HEK293 (cell line): ENCODE results near the gene MPZL3.

Experiments
- CTCF ChIA-PET: fragments of 350-600 bp; formaldehyde crosslinking; extraction: SDS; loops from one replicate; lab custom pipeline; 2021; ENCODE audit warnings: antibody characterized with exemption; lab: Yijun Ruan, JAX
- POLR2A ChIA-PET: fragments of 300-600 bp; formaldehyde crosslinking; extraction: SDS; loops from one replicate; lab custom pipeline; 2020; ENCODE audit warnings: antibody characterized with exemption, inconsistent platforms; lab: Yijun Ruan, JAX
- H3K27ac ChIP-seq: fragments of 200-500 bp; sonication (Bioruptor generic); 2 replicates; pipeline ENCODE4 v1.5.1; 2014; ENCODE audit warnings: low read depth, low read length, control low read depth, inconsistent platforms; ENCODE audit errors: extremely low read depth
- H3K36me3 ChIP-seq, 2 experiments: fragments of 200-500 bp in 1 of 2; sonication (Bioruptor generic) in 1 of 2; 1 replicate in 1 of 2; 2 replicates in 1 of 2; pipeline ENCODE4 v1.5.1; 2014 to 2017; ENCODE audit warnings: inconsistent platforms in 2 of 2, low read length in 2 of 2; ENCODE audit not compliant: control insufficient read depth in 2 of 2, insufficient read depth in 1 of 2
- H3K4me1 ChIP-seq: fragments of 200-500 bp; sonication (Bioruptor generic); 2 replicates; pipeline ENCODE4 v1.5.1; 2014; ENCODE audit warnings: mild to moderate bottlenecking, low read length, inconsistent platforms; ENCODE audit not compliant: control insufficient read depth, insufficient read depth
- H3K4me3 ChIP-seq: 2 replicates; pipeline ENCODE4 v1.5.1; 2011; ENCODE audit warnings: low read depth, mild to moderate bottlenecking, control low read depth, low read length, moderate library complexity
- H3K9me3 ChIP-seq: fragments of 200-500 bp; sonication (Bioruptor generic); 2 replicates; pipeline ENCODE4 v1.5.1; 2014; ENCODE audit warnings: low read depth, low read length, inconsistent platforms; ENCODE audit not compliant: control insufficient read depth, insufficient read depth
- BCL11A ChIP-seq: fragments of 450-650 bp; formaldehyde crosslinking; IDR thresholded peaks from 2 replicates; pipeline ENCODE4 v1.5.1; 2016; ENCODE audit warnings: low read depth, missing biosample characterization, missing genetic modification characterization
- GLI4 ChIP-seq: fragments of 450-650 bp; formaldehyde crosslinking; IDR thresholded peaks from 2 replicates; pipeline ENCODE4 v1.5.1; 2016; ENCODE audit warnings: missing biosample characterization, missing genetic modification characterization
- KLF16 ChIP-seq: fragments of 450-650 bp; formaldehyde crosslinking; IDR thresholded peaks from 2 replicates; pipeline ENCODE4 v1.5.1; 2017; ENCODE audit warnings: missing biosample characterization, missing genetic modification characterization
- ZBTB20 ChIP-seq: fragments of 450-650 bp; formaldehyde crosslinking; IDR thresholded peaks from 2 replicates; pipeline ENCODE4 v1.5.1; 2016; ENCODE audit warnings: missing biosample characterization, missing genetic modification characterization
- ZBTB48 ChIP-seq: fragments of 450-650 bp; formaldehyde crosslinking; IDR thresholded peaks from 2 replicates; pipeline ENCODE4 v1.5.1; 2016; ENCODE audit warnings: missing biosample characterization, missing genetic modification characterization
- ZFP3 ChIP-seq: fragments of 450-650 bp; formaldehyde crosslinking; IDR thresholded peaks from 2 replicates; pipeline ENCODE4 v1.5.1; 2016; ENCODE audit warnings: low read depth, missing biosample characterization, missing genetic modification characterization
- ZNF248 ChIP-seq: fragments of 450-650 bp; formaldehyde crosslinking; IDR thresholded peaks from 2 replicates; pipeline ENCODE4 v1.5.1; 2017; ENCODE audit warnings: missing biosample characterization, missing genetic modification characterization
- ZNF266 ChIP-seq: fragments of 450-650 bp; formaldehyde crosslinking; IDR thresholded peaks from 2 replicates; pipeline ENCODE4 v1.5.1; 2016; ENCODE audit warnings: missing biosample characterization, missing genetic modification characterization, low read depth
- ZNF416 ChIP-seq: fragments of 450-650 bp; formaldehyde crosslinking; IDR thresholded peaks from 2 replicates; pipeline ENCODE4 v1.5.1; 2016; ENCODE audit warnings: missing biosample characterization, missing genetic modification characterization
- ZNF549 ChIP-seq: fragments of 450-650 bp; IDR thresholded peaks from 2 replicates; pipeline ENCODE4 v1.5.1; 2018; ENCODE audit warnings: missing biosample characterization, missing genetic modification characterization, mild to moderate bottlenecking, inconsistent platforms, moderate library complexity
- ZNF561 ChIP-seq: fragments of 450-650 bp; IDR thresholded peaks from 2 replicates; pipeline ENCODE4 v1.5.1; 2018; ENCODE audit warnings: missing biosample characterization, missing genetic modification characterization, borderline replicate concordance
- ZNF610 ChIP-seq: fragments of 450-650 bp; formaldehyde crosslinking; IDR thresholded peaks from 2 replicates; pipeline ENCODE4 v1.5.1; 2016; ENCODE audit warnings: missing biosample characterization, missing genetic modification characterization, borderline replicate concordance
- ZNF621 ChIP-seq: fragments of 450-650 bp; formaldehyde crosslinking; IDR thresholded peaks from 2 replicates; pipeline ENCODE4 v1.5.1; 2017; ENCODE audit warnings: missing biosample characterization, missing genetic modification characterization
- ZNF623 ChIP-seq: fragments of 450-650 bp; formaldehyde crosslinking; IDR thresholded peaks from 2 replicates; pipeline ENCODE4 v1.5.1; 2016; ENCODE audit warnings: missing biosample characterization, missing genetic modification characterization
- ZNF654 ChIP-seq: fragments of 450-650 bp; formaldehyde crosslinking; IDR thresholded peaks from 2 replicates; pipeline ENCODE4 v1.5.1; 2016; ENCODE audit warnings: low read depth, missing biosample characterization, missing genetic modification characterization
- ZNF664 ChIP-seq: fragments of 450-650 bp; formaldehyde crosslinking; IDR thresholded peaks from 2 replicates; pipeline ENCODE4 v1.5.1; 2016; ENCODE audit warnings: missing biosample characterization, missing genetic modification characterization
- ZNF777 ChIP-seq: fragments of 450-650 bp; formaldehyde crosslinking; IDR thresholded peaks from 2 replicates; pipeline ENCODE4 v1.5.1; 2017; ENCODE audit warnings: missing biosample characterization, missing genetic modification characterization, borderline replicate concordance
- TF ChIP-seq, protein P1 (sequence below): fragments of 450-650 bp; formaldehyde crosslinking; IDR thresholded peaks from 2 replicates; pipeline ENCODE4 v1.5.1; 2016; ENCODE audit warnings: missing biosample characterization, missing genetic modification characterization
- TF ChIP-seq, protein P2 (sequence below): fragments of 450-650 bp; formaldehyde crosslinking; IDR thresholded peaks from 2 replicates; pipeline ENCODE4 v1.5.1; 2016; ENCODE audit warnings: missing biosample characterization, missing genetic modification characterization

The MPZL3 gene

DNA sequence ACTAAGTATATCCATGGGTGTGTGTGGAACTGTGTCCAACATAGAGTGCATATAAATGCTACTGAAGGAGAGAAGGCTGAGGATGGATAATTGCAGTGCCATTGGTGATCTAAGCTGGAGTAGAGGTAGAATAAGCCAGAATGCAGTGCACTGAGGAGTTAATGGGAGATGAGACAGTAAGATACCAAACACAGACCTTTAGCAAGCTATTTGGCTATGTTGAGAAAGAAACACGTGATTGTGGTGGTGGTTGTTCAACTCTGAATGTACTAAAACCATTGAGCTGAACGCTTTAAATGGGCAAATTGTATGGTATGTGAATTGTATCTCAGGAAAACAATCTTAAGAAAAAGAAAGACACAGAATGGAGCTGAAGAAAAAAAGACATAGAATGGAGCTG, 50.2 kb downstream of the MPZL3 start (continued):
- no peak for TF ChIP-seq ZNF549 (tag by site-specific recombination)

DNA sequence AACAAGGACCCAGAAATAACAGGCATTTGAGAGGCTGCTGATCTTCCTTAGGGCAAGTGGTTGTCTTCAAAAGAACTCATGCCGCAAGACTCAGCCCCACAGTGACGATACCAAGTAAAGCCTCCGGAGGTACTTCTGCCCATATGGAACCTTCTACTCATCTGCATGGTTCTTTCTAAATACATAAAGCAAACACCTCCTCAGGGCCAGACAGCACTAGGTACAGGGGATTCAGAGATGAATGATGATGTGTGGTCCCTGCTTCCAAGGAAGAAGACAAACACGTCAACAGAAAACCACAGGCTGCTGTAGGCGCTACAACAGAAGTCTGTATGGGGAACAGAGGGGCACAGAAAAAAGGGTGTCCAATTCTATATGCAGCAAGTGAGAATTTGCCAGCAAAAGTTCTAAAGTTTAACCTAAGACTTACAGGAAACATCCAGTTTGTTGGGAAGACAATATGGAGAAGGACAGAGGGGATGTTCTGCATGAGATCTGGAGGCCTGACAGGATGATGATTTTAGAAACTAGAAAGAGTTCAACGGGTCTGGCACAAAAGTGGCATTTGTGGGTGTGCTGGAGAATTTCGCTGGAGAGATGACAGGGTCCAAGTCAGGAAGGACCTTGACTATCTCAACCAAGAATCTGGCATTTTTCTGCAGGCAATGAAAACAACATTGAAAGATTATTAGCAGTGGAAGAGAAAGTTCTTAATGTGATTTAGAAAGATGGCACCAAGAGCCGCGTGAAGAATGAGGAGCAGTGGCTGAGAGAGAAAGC, 51.1 kb downstream of the MPZL3 start:
- Histone ChIP-seq H3K9me3 (no peaks in the 10 kb centered on the region), H3K36me3 (no peaks in the 10 kb centered on the region), H3K4me3 (no peak overlapping the region), H3K27ac (no peak overlapping the region), H3K4me1 (no peaks in the 10 kb centered on the region)
- TF ChIP-seq BCL11A (no peak), ZNF561 (tag by site-specific recombination) (no peak), ZNF621 (tag by site-specific recombination) (no peak), ZNF266 (tag by site-specific recombination) (no peak), ZNF654 (tag by site-specific recombination) (no peak), KLF16 (tag by site-specific recombination) (no peak), GLI4 (tag by site-specific recombination) (no peak), ZNF623 (no peak), ZFP3 (tag by site-specific recombination) (no peak), ZNF610 (no peak), ZBTB48 (no peak)
- TF ChIP-seq, protein P1, sequence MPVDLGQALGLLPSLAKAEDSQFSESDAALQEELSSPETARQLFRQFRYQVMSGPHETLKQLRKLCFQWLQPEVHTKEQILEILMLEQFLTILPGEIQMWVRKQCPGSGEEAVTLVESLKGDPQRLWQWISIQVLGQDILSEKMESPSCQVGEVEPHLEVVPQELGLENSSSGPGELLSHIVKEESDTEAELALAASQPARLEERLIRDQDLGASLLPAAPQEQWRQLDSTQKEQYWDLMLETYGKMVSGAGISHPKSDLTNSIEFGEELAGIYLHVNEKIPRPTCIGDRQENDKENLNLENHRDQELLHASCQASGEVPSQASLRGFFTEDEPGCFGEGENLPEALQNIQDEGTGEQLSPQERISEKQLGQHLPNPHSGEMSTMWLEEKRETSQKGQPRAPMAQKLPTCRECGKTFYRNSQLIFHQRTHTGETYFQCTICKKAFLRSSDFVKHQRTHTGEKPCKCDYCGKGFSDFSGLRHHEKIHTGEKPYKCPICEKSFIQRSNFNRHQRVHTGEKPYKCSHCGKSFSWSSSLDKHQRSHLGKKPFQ (tag by site-specific recombination) = no peak
- POLR2A ChIA-PET = no interaction called here
- CTCF ChIA-PET = interaction anchor here (0.6 to 3.3 kb wide), 2 partner anchors 151 to 1215 kb away, joined by 3 to 52 read pairs; no protein-coding TSS in a partner anchor

DNA sequence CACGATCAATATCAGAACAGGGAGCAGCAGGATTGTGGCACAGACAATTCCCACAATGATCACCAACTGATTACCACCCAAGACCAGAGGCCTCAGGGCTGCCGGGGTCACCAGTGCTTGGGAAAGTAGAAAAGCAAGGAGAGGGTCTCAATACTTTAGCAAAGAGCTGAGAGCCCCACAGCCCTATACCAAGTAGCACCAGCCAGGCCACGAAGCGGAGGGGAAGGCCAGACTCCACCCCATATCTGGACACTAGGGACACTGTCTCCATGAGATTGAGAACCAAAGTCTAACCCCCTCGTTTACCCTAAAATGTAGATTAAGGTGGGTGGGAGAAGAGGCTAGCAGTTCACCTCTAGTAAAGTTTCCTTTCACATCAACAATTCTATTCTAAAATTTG, 51.7 kb downstream of the MPZL3 start:
- Histone ChIP-seq H3K36me3 (no peaks in the 10 kb centered on the region), H3K9me3 (no peaks in the 10 kb centered on the region), H3K4me3 (no peak overlapping the region), H3K4me1 (no peaks in the 10 kb centered on the region)
- POLR2A ChIA-PET = no interaction called here
- CTCF ChIA-PET = interaction anchor here (0.6 to 3.3 kb wide), 2 partner anchors 152 to 1215 kb away, joined by 3 to 52 read pairs; no protein-coding TSS in a partner anchor
- TF ChIP-seq ZNF777 (tag by site-specific recombination) = no peak
- no peak for TF ChIP-seq ZNF416 (tag by site-specific recombination)
- no peak for TF ChIP-seq ZNF664 (tag by site-specific recombination)
- TF ChIP-seq, protein P2, sequence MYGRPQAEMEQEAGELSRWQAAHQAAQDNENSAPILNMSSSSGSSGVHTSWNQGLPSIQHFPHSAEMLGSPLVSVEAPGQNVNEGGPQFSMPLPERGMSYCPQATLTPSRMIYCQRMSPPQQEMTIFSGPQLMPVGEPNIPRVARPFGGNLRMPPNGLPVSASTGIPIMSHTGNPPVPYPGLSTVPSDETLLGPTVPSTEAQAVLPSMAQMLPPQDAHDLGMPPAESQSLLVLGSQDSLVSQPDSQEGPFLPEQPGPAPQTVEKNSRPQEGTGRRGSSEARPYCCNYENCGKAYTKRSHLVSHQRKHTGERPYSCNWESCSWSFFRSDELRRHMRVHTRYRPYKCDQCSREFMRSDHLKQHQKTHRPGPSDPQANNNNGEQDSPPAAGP (tag by site-specific recombination) = no peak
- TF ChIP-seq ZNF248 (tag by site-specific recombination) = no peak
- TF ChIP-seq ZBTB20 (tag by site-specific recombination) = no peak
- TF ChIP-seq, all 188 proteins: peak for 0
- H3K27ac ChIP-seq = no peak overlapping the region
